Suprapubic skin (tissue), 4 donors: Measurements from ENCODE around the gene GALNT18. TPM values are rescaled to one million over a fixed set of nuclear protein-coding genes. Genes with fewer than 3 reads are reported as not detected.
A peak's percentile ranks its signal among the peaks of the same experiment; 100 is the strongest.

Source experiments
- DNase-seq, 2 donors: peaks; one replicate each; pipeline ENCODE4 v3.0.0-alpha.2; 2019; ENCODE audit warnings: low spot score in 2 of 2
- H3K27ac ChIP-seq: fragments of 200-600 bp; sonication (generic); one replicate; pipeline ENCODE4 v1.5.1; 2019
- H3K27me3 ChIP-seq: fragments of 200-600 bp; sonication (generic); one replicate; pipeline ENCODE4 v1.5.1; 2019
- H3K36me3 ChIP-seq: fragments of 200-600 bp; sonication (generic); one replicate; pipeline ENCODE4 v1.5.1; 2019
- H3K4me1 ChIP-seq: fragments of 200-600 bp; sonication (generic); one replicate; pipeline ENCODE4 v1.5.1; 2019
- H3K4me3 ChIP-seq: fragments of 200-600 bp; sonication (generic); one replicate; pipeline ENCODE4 v1.5.1; 2019; ENCODE audit warnings: mild to moderate bottlenecking
- H3K9me3 ChIP-seq: fragments of 200-600 bp; sonication (generic); one replicate; pipeline ENCODE4 v1.5.1; 2019
- EP300 ChIP-seq: sonication (generic); formaldehyde crosslinking; IDR thresholded peaks from one replicate; pipeline ENCODE4 v1.6.1; 2017; ENCODE audit warnings: antibody characterized with exemption
- POLR2A ChIP-seq, 2 donors: fragments of 450-650 bp; IDR thresholded peaks; one replicate each; pipeline ENCODE4 v1.6.1; 2017; ENCODE audit warnings: antibody characterized with exemption in 2 of 2, mild to moderate bottlenecking in 2 of 2, moderate library complexity in 2 of 2
- POLR2AphosphoS5 ChIP-seq, 3 donors: sonication (generic); formaldehyde crosslinking; IDR thresholded peaks; one replicate each; pipeline ENCODE4 v1.6.1; 2017; ENCODE audit warnings: antibody characterized with exemption in 3 of 3
- WGBS: methylation state at CpG from one replicate; pipeline ENCODE4 v1.1.5; 2018; 5-methylcytosine and 5-hydroxymethylcytosine counted together
- total RNA-seq, 4 donors: library from RNA; depleted of rRNA; stranded (reverse); fragments of >200 nt; gene quantifications; one replicate each; pipeline ENCODE4 v1.1.0, GENCODE V29; 2016
- TF ChIP-seq, protein P1 (sequence below), 2 donors: fragments of 200-600 bp in 1 of 2; fragments of 450-650 bp in 1 of 2; sonication (generic) in 1 of 2; IDR thresholded peaks; one replicate each; pipeline ENCODE4 v1.5.1; 2016 to 2019; ENCODE audit warnings: antibody characterized with exemption in 2 of 2, mild to moderate bottlenecking in 1 of 2, moderate library complexity in 1 of 2

GALNT18 gene
- total RNA-seq, 4 donors from 2014 or later: 20.6 to 26.0 (median 23.1) TPM

DNA sequence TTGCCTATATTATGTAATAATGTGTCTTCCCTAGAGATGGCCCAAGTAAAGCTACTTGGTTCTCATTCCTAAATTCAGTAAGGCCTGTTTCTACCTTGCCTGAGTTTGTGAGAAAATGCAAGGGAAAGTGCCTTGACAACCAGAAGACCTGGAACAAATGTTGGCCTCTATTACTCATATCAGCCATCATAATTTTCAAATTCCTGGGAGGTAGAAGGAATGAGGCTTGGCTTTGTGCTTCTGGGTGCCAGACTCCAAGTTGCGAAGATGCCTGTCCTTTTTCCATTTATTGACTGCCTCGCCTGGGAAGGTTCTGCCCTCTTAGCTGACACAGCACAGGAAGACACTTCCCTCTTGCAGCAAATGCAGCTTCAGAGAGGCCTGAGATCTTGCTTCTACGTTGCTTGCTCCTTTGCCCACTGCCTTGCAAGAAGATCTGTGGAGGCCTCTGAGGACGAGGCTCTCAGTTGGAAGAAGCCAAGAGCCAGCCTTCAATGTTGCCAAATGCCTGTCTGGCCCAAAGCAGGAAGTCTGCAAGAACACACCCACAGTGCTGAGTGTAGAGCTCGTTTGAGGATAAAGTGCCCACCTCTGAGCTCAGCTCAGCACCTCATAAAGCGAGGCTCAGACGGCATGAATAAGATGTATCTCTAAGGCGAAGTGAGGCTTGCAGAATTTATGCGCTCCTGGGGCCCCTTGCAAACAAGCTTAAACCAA, 120.1 kb downstream of the GALNT18 start:
- H3K4me1 ChIP-seq: peaks cover 22% of the 10 kb centered on the region
- no peaks in the 10 kb centered on the region for H3K27me3 ChIP-seq
- TF ChIP-seq EP300 (no peak), POLR2AphosphoS5 (IDR thresholded peaks at IDR 0.05) (no peak), POLR2A (IDR thresholded peaks at IDR 0.05) (no peak)
- TF ChIP-seq, protein P1, sequence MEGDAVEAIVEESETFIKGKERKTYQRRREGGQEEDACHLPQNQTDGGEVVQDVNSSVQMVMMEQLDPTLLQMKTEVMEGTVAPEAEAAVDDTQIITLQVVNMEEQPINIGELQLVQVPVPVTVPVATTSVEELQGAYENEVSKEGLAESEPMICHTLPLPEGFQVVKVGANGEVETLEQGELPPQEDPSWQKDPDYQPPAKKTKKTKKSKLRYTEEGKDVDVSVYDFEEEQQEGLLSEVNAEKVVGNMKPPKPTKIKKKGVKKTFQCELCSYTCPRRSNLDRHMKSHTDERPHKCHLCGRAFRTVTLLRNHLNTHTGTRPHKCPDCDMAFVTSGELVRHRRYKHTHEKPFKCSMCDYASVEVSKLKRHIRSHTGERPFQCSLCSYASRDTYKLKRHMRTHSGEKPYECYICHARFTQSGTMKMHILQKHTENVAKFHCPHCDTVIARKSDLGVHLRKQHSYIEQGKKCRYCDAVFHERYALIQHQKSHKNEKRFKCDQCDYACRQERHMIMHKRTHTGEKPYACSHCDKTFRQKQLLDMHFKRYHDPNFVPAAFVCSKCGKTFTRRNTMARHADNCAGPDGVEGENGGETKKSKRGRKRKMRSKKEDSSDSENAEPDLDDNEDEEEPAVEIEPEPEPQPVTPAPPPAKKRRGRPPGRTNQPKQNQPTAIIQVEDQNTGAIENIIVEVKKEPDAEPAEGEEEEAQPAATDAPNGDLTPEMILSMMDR (IDR thresholded peaks at IDR 0.05): no peak
- H3K36me3 ChIP-seq: no peaks in the 10 kb centered on the region
- no peaks in the 10 kb centered on the region for H3K9me3 ChIP-seq
- 62% methylated on average over 9 of the region's 9 CpGs for WGBS
- DNase-seq: no peak
- no peak overlapping the region for H3K4me3 ChIP-seq
- peak overlapping the region; percentile 48 for H3K27ac ChIP-seq

DNA sequence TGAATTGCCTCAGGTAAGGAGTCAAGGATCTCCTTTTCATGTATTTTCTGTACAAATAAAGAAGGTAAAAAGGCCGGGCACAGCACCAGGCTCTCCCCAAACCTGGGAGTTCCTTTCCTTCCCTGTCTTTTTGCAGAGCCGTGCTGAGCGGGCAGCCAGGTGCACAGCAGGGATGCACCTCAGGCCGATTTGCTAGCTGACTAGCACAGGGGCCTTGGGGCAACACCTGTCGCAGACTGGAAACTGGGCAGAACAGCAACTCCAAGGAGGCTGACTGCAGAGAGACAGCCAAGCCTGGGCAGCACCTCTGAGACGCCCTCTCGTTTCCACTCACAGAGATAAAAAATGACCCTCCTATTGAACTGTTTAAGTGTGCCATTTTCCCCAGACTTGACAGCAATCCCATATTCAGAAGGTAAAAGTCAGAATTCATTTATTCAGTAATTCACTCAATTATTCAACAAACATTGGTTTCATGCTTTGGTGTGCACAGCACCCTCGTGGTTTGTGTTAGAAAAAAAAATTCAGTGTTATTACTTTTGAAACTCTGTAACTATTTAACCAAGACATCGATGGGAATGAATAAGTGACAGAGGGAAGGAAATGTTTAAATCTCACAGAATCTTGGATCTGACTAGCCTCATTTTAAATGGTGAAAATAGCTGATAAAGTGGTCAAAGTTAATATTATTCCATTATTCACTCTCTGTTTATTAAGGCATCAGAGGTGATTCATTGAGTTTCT, 120.9 kb downstream of the GALNT18 start:
- H3K27ac ChIP-seq: no peak overlapping the region
- peaks cover 22% of the 10 kb centered on the region for H3K4me1 ChIP-seq
- 66% methylated on average over 9 of the region's 9 CpGs for WGBS
- TF ChIP-seq POLR2A (IDR thresholded peaks at IDR 0.05): no peak
- TF ChIP-seq, protein P1 (IDR thresholded peaks at IDR 0.05): no peak
- TF ChIP-seq EP300: no peak
- TF ChIP-seq POLR2AphosphoS5 (IDR thresholded peaks at IDR 0.05): no peak
- H3K36me3 ChIP-seq: no peaks in the 10 kb centered on the region
- no peaks in the 10 kb centered on the region for H3K9me3 ChIP-seq
- H3K4me3 ChIP-seq: no peak overlapping the region
- no peaks in the 10 kb centered on the region for H3K27me3 ChIP-seq
- DNase-seq: no peak

DNA sequence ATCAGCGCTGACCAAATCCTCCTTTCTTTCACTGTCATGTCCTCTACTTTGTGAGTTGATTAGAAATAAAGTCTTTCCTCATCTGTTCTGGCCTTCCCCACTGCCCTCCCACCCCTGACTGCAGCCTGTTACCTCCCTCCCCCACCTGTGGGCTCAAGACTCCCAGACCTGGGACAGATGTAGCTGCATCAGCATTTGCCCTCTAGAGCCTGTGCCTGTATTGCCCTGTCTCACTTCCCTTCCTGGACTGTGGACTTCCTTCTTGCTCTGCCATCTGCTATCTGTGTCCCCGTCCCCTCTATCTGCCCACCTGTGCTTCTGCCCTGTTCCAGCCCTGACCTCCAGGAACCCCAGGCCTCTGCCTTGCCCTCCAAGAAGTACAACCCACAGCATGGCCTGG, 122.5 kb downstream of the GALNT18 start:
- no peak for TF ChIP-seq POLR2AphosphoS5 (IDR thresholded peaks at IDR 0.05)
- no peak for TF ChIP-seq POLR2A (IDR thresholded peaks at IDR 0.05)
- TF ChIP-seq, protein P1 (IDR thresholded peaks at IDR 0.05): no peak
- TF ChIP-seq EP300: no peak
- Histone ChIP-seq H3K4me3 (no peak overlapping the region), H3K27me3 (no peaks in the 10 kb centered on the region), H3K36me3 (no peaks in the 10 kb centered on the region), H3K27ac (no peak overlapping the region), H3K9me3 (no peaks in the 10 kb centered on the region), H3K4me1 (peaks cover 22% of the 10 kb centered on the region)
- WGBS: 94% methylated on average over 2 of the region's 2 CpGs
- no peak for DNase-seq

DNA sequence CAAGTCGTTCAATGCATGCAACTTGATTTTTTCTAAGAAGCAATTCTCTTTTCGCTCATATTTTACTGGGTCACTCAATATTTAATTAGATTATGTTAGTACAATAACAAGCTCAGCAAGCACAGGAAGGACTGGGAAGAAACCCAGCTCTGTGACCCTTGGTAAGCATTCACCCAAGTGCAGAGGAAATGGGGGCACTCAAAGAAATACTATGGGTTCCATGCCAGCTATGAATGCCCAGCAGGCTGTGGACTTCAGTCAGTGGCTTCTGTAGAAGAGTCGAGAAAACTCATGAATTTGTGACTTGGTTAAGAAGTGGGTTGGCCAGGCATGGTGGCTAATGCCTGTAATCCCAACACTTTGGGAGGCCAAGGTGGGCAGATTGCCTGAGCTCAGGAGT, 123.6 kb downstream of the GALNT18 start:
- 71% methylated on average over 3 of the region's 3 CpGs for WGBS
- H3K27ac ChIP-seq: no peak overlapping the region

DNA sequence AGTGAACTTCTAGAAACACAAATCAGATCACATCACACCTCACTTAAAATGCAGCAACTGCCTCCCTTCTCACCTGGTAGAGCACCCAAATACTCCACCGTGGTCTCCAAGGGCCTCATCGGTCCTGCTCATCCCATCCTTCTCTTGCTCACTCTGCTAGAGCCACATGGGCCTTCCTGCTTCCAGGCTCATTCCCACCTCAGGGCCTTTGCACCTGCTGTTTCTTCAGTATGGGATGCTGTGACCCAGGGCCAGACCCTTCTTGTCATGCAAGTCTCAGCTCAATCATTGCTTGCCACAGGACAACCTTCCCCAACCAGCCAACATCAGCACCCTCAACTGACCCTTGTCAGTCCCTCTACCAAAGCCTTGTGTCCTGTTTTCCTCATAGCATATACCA, 124.9 kb downstream of the GALNT18 start:
- Histone ChIP-seq H3K9me3 (no peaks in the 10 kb centered on the region), H3K36me3 (no peaks in the 10 kb centered on the region), H3K4me1 (peaks cover 6% of the 10 kb centered on the region), H3K27me3 (no peaks in the 10 kb centered on the region), H3K27ac (no peak overlapping the region), H3K4me3 (no peak overlapping the region)
- TF ChIP-seq, protein P1 (IDR thresholded peaks at IDR 0.05): no peak
- TF ChIP-seq POLR2AphosphoS5 (IDR thresholded peaks at IDR 0.05): no peak
- TF ChIP-seq EP300: no peak
- TF ChIP-seq POLR2A (IDR thresholded peaks at IDR 0.05): no peak
- WGBS: 98% methylated on average over 2 of the region's 2 CpGs
- DNase-seq: no peak

More for the DNA sequence above, 123.6 kb downstream of the GALNT18 start:
- no peaks in the 10 kb centered on the region for H3K9me3 ChIP-seq
- TF ChIP-seq POLR2A (IDR thresholded peaks at IDR 0.05) (no peak), EP300 (no peak), POLR2AphosphoS5 (IDR thresholded peaks at IDR 0.05) (no peak)
- TF ChIP-seq, protein P1 (IDR thresholded peaks at IDR 0.05): no peak
- H3K4me1 ChIP-seq: peaks cover 19% of the 10 kb centered on the region
- no peaks in the 10 kb centered on the region for H3K27me3 ChIP-seq
- no peaks in the 10 kb centered on the region for H3K36me3 ChIP-seq
- H3K4me3 ChIP-seq: no peak overlapping the region
- no peak for DNase-seq
